ENCODE results near the gene KLK12. TPM values are rescaled to one million over a fixed set of nuclear protein-coding genes. Genes with fewer than 3 reads are reported as not detected.

KLK12 gene
- polyA plus RNA-seq, 1 donor (not counting 4 experiments of a cell fraction or from before 2014, with no cell fraction given): not detected

DNA sequence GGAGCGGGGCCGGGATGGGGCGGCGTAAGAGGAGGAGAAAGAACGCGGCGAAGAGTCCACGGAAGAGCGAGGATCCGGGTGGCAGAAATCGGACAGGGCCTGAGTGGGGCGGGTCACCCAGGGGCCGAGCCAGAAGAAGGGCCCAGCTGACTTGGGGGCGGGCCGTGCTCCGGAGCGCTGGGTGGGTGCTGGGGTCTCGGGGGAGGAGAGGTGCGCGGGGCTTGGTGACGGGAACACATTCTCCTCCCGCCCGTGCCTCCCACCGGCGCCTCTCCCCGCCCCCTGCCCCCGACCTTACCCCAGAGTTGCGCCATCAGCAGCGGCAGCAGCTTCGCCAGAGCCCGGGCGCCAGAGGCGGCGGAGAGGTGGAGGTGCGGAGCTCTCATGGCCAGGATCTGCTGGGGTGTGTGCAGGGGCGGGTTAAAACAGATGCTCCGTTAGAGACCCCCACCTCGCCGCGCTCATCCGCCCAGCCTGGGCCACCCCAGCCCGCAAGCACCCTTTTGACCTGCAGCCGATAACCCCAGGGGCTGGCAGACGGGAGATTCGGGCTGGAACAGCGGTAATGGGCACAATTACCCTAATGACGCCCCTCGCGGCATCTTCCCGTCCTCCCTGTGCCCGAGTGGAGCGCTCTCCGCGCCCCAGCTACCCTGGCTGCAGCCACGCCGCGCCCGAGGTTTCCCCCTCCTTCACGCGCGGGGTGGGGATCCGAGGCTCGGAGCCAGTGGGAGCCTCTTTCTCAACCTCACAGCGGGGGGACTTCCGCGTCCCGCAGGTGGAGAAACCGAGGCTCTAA, 15.9 kb downstream of the KLK12 start:
- H3K9me3 ChIP-seq (ENCODE audit: control insufficient read depth, low read depth, low read length): no peaks in the 10 kb centered on the region
- FAIRE-seq (no peak), DNase-seq (ENCODE audit: low read depth, low spot score) (no peak)
- no peaks in the 10 kb centered on the region for H4K20me1 ChIP-seq (ENCODE audit: control insufficient read depth, extremely low read depth, insufficient read depth, low read length)
- dilution Hi-C loops (cut with MboI; ENCODE audit: extremely low pct_ligation_motif_present, low sequenced_read_pairs): no loop called here
- H3K9ac ChIP-seq (ENCODE audit: control insufficient read depth, extremely low read depth, insufficient read depth, low read length): peak overlapping the region; percentile 71
- peak overlapping the region; percentile 86 for H3K4me2 ChIP-seq (ENCODE audit: control insufficient read depth, extremely low read depth, insufficient read depth, low read depth, low read length)
- no peaks in the 10 kb centered on the region for H3K79me2 ChIP-seq (ENCODE audit: control insufficient read depth, insufficient read depth, low read length)
- no peaks in the 10 kb centered on the region for H3K27me3 ChIP-seq (ENCODE audit: control insufficient read depth, extremely low read depth, insufficient read depth, low read length)
- peak overlapping the region; percentile 58 to 65 (median 62) for H3K4me3 ChIP-seq (ENCODE audit: control insufficient read depth in 2 of 3, extremely low read depth in 1 of 3, insufficient read depth in 2 of 3, low read depth in 1 of 3, low read length in 3 of 3)
- H3K4me1 ChIP-seq (ENCODE audit: control insufficient read depth, extremely low read depth, insufficient read depth, low read length): peaks cover 19% of the 10 kb centered on the region
- peak overlapping the region; percentile 63 for H2AFZ ChIP-seq (ENCODE audit: control insufficient read depth, low read length)
- H3K27ac ChIP-seq (ENCODE audit: control insufficient read depth, insufficient read depth, low read length): peak overlapping the region; percentile 36
- no peak for TF ChIP-seq EZH2 (IDR thresholded peaks at IDR 0.05; ENCODE audit: low read length)
- H3K9me1 ChIP-seq (ENCODE audit: control insufficient read depth, extremely low read depth, insufficient read depth, low read length): no peaks in the 10 kb centered on the region
- H3K36me3 ChIP-seq (ENCODE audit: control insufficient read depth in 2 of 2, extremely low read depth in 1 of 2, insufficient read depth in 2 of 2, low read length in 2 of 2): peaks cover 6 to 16% of the 10 kb centered on the region in 2 experiments

DNA sequence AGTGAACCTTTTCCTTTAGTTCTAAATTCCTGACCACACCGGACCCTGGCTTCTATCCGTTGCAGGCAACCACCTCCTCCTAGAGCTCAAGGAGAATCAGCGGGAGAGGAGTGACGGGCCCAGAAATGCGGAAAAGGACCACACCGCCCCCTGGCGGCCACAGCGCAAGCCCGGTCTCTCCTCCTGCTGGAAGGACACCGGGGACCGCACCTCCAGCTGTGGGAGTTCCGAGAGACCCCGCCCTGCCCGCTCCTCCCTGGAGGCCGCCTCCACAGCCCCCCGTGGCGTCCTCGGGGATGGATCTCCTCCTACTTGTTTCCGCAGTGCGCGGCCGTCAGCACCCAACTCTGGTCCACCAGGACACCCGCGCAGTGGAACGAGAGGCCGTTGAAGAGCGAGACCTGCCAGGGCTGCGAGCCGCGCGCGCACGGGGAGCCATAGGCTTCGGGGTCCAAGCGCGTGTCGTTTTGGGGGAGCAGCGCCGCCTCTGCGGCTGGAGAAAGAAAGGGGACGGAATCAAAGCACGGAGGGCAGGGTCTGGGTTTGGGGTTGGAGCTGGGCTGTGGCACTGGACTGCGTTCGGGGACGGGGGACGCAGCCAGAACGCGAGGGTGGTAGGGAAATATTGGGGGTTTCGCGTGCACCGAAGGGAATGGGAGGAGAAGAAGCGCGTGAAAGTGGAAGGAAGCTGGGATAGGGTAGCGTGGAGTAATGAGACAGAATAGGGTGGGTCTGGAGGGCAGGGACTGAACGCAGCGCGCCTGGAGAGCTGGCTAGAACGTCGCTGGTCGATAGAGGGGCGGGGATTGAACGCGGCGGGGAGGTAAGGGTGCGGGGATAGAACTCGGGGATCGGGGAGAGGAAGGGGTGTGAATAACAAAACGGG, 17.8 kb downstream of the KLK12 start:
- peak overlapping the region; percentile 90 for H2AFZ ChIP-seq (ENCODE audit: control insufficient read depth, low read length)
- peaks cover 7 to 11% of the 10 kb centered on the region in 2 experiments for H3K36me3 ChIP-seq (ENCODE audit: control insufficient read depth in 2 of 2, extremely low read depth in 1 of 2, insufficient read depth in 2 of 2, low read length in 2 of 2)
- peak; percentile 84 for FAIRE-seq
- no peaks in the 10 kb centered on the region for H3K27me3 ChIP-seq (ENCODE audit: control insufficient read depth, extremely low read depth, insufficient read depth, low read length)
- H3K9me3 ChIP-seq (ENCODE audit: control insufficient read depth, low read depth, low read length): no peaks in the 10 kb centered on the region
- no peak for TF ChIP-seq EZH2 (IDR thresholded peaks at IDR 0.05; ENCODE audit: low read length)
- TF ChIP-seq, protein P1, sequence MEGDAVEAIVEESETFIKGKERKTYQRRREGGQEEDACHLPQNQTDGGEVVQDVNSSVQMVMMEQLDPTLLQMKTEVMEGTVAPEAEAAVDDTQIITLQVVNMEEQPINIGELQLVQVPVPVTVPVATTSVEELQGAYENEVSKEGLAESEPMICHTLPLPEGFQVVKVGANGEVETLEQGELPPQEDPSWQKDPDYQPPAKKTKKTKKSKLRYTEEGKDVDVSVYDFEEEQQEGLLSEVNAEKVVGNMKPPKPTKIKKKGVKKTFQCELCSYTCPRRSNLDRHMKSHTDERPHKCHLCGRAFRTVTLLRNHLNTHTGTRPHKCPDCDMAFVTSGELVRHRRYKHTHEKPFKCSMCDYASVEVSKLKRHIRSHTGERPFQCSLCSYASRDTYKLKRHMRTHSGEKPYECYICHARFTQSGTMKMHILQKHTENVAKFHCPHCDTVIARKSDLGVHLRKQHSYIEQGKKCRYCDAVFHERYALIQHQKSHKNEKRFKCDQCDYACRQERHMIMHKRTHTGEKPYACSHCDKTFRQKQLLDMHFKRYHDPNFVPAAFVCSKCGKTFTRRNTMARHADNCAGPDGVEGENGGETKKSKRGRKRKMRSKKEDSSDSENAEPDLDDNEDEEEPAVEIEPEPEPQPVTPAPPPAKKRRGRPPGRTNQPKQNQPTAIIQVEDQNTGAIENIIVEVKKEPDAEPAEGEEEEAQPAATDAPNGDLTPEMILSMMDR (optimal IDR thresholded peaks at IDR 0.05 in 1 of 3, IDR thresholded peaks at IDR 0.05 in 1 of 3, conservative IDR thresholded peaks at IDR 0.05 in 1 of 3; ENCODE audit: extremely low read depth in 1 of 3, insufficient read depth in 2 of 3, low read length in 3 of 3): peak; percentile 86 to 100 (median 99)
- peak overlapping the region; percentile 86 for H3K4me2 ChIP-seq (ENCODE audit: control insufficient read depth, extremely low read depth, insufficient read depth, low read depth, low read length)
- H3K79me2 ChIP-seq (ENCODE audit: control insufficient read depth, insufficient read depth, low read length): no peaks in the 10 kb centered on the region
- no peaks in the 10 kb centered on the region for H3K9me1 ChIP-seq (ENCODE audit: control insufficient read depth, extremely low read depth, insufficient read depth, low read length)
- dilution Hi-C loops (cut with MboI; ENCODE audit: extremely low pct_ligation_motif_present, low sequenced_read_pairs): no loop called here
- H4K20me1 ChIP-seq (ENCODE audit: control insufficient read depth, extremely low read depth, insufficient read depth, low read length): no peaks in the 10 kb centered on the region
- H3K4me1 ChIP-seq (ENCODE audit: control insufficient read depth, extremely low read depth, insufficient read depth, low read length): peaks cover 22% of the 10 kb centered on the region
- H3K4me3 ChIP-seq (ENCODE audit: control insufficient read depth in 2 of 3, extremely low read depth in 1 of 3, insufficient read depth in 2 of 3, low read depth in 1 of 3, low read length in 3 of 3): peak overlapping the region; percentile 58 to 85 (median 76)
- H3K9ac ChIP-seq (ENCODE audit: control insufficient read depth, extremely low read depth, insufficient read depth, low read length): peak overlapping the region; percentile 78
- DNase-seq (ENCODE audit: low read depth, low spot score): no peak
- peak overlapping the region; percentile 68 for H3K27ac ChIP-seq (ENCODE audit: control insufficient read depth, insufficient read depth, low read length)
